ENCODE results near the gene RRP8. TPM values are rescaled to one million over a fixed set of nuclear protein-coding genes. Genes with fewer than 3 reads are reported as not detected.

Gene RRP8
- total RNA-seq, 1 donor from 2014 or later: 10.3 TPM

GRCh38 chr11:6617315-6617781 lies 13.9 kb upstream of the RRP8 start:
- DNase-seq (ENCODE audit: low read depth) (no peak), FAIRE-seq (no peak)
- Histone ChIP-seq H3K36me3 (ENCODE audit: control insufficient read depth, insufficient read depth, low read length) (peaks cover 7% of the 10 kb centered on the region), H3K4me3 (ENCODE audit: low read depth, low read length) (no peak overlapping the region), H3K27me3 (ENCODE audit: control insufficient read depth, insufficient read depth, low read length) (no peaks in the 10 kb centered on the region)
- no peak for TF ChIP-seq CTCF (IDR thresholded peaks at IDR 0.05; ENCODE audit: insufficient read depth, low read length, severe bottlenecking)

GRCh38 chr11:6616596-6617250 lies 13.3 kb upstream of the RRP8 start:
- H3K4me3 ChIP-seq (ENCODE audit: low read depth, low read length): no peak overlapping the region
- FAIRE-seq (no peak), DNase-seq (ENCODE audit: low read depth) (no peak)
- no peaks in the 10 kb centered on the region for H3K27me3 ChIP-seq (ENCODE audit: control insufficient read depth, insufficient read depth, low read length)
- no peak for TF ChIP-seq CTCF (IDR thresholded peaks at IDR 0.05; ENCODE audit: insufficient read depth, low read length, severe bottlenecking)
- H3K36me3 ChIP-seq (ENCODE audit: control insufficient read depth, insufficient read depth, low read length): peaks cover 7% of the 10 kb centered on the region

GRCh38 chr11:6615882-6616585 lies 12.6 kb upstream of the RRP8 start:
- FAIRE-seq (no peak), DNase-seq (ENCODE audit: low read depth) (no peak)
- Histone ChIP-seq H3K4me3 (ENCODE audit: low read depth, low read length) (no peak overlapping the region), H3K36me3 (ENCODE audit: control insufficient read depth, insufficient read depth, low read length) (peaks cover 7% of the 10 kb centered on the region), H3K27me3 (ENCODE audit: control insufficient read depth, insufficient read depth, low read length) (no peaks in the 10 kb centered on the region)
- no peak for TF ChIP-seq CTCF (IDR thresholded peaks at IDR 0.05; ENCODE audit: insufficient read depth, low read length, severe bottlenecking)

- no peak for TF ChIP-seq CTCF (IDR thresholded peaks at IDR 0.05; ENCODE audit: insufficient read depth, low read length, severe bottlenecking)
- DNase-seq (ENCODE audit: low read depth) (no peak), FAIRE-seq (no peak)
- Histone ChIP-seq H3K36me3 (ENCODE audit: control insufficient read depth, insufficient read depth, low read length) (peaks cover 10% of the 10 kb centered on the region), H3K4me3 (ENCODE audit: low read depth, low read length) (no peak overlapping the region), H3K27me3 (ENCODE audit: control insufficient read depth, insufficient read depth, low read length) (no peaks in the 10 kb centered on the region)
Observed at GRCh38 chr11:6615046-6615445, 11.6 kb upstream of the RRP8 start.

- DNase-seq (ENCODE audit: low read depth) (no peak), FAIRE-seq (no peak)
- Histone ChIP-seq H3K4me3 (ENCODE audit: low read depth, low read length) (no peak overlapping the region), H3K27me3 (ENCODE audit: control insufficient read depth, insufficient read depth, low read length) (no peaks in the 10 kb centered on the region), H3K36me3 (ENCODE audit: control insufficient read depth, insufficient read depth, low read length) (peaks cover 13% of the 10 kb centered on the region)
- TF ChIP-seq CTCF (IDR thresholded peaks at IDR 0.05; ENCODE audit: insufficient read depth, low read length, severe bottlenecking): no peak
Observed at GRCh38 chr11:6614446-6614845, 11.0 kb upstream of the RRP8 start.

Measured in bronchial epithelial cell (primary cell).